ENCODE results near the gene ACVR1. TPM values are rescaled to one million over a fixed set of nuclear protein-coding genes. Genes with fewer than 3 reads are reported as not detected.

ACVR1 gene
- total RNA-seq, 2 donors from 2014 or later, result 25.0 to 35.0 TPM

- no peak for DNase-seq (ENCODE audit: low spot score)
- Histone ChIP-seq H3K4me3 (peak overlapping the region; percentile 83), H3K9me3 (no peaks in the 10 kb centered on the region)
Observed at GRCh38 chr2:157874997-157875640, 1.0 kb downstream of the ACVR1 start.

GRCh38 chr2:157874348-157874747 is 1.8 kb downstream of the ACVR1 start:
- H3K36me3 ChIP-seq, result no peaks in the 10 kb centered on the region
- TF ChIP-seq CTCF (IDR thresholded peaks at IDR 0.05), result no peak
- H3K4me3 ChIP-seq, result peak overlapping the region; percentile 83
- DNase-seq (ENCODE audit: low spot score) (no peak), ATAC-seq (ENCODE audit: insufficient number of reproducible peaks, low FRiP score, low read depth) (no peak)
- H3K9me3 ChIP-seq, result no peaks in the 10 kb centered on the region
- H3K4me1 ChIP-seq (ENCODE audit: control insufficient read depth in 1 of 2, low read depth in 2 of 2), result peaks cover 9 to 43% of the 10 kb centered on the region in 2 donors
- peak overlapping the region; percentile 80 to 84 for H3K27ac ChIP-seq
- H3K27me3 ChIP-seq (replicated peaks; ENCODE audit: insufficient read depth), result no peaks in the 10 kb centered on the region

More at GRCh38 chr2:157874997-157875640, 1.0 kb downstream of the ACVR1 start:
- no peak for TF ChIP-seq CTCF (IDR thresholded peaks at IDR 0.05)
- H3K4me1 ChIP-seq (ENCODE audit: control insufficient read depth in 1 of 2, low read depth in 2 of 2), result peaks cover 9 to 43% of the 10 kb centered on the region in 2 donors
- no peak for ATAC-seq (ENCODE audit: insufficient number of reproducible peaks, low FRiP score, low read depth)
- H3K36me3 ChIP-seq, result no peaks in the 10 kb centered on the region
- no peaks in the 10 kb centered on the region for H3K27me3 ChIP-seq (replicated peaks; ENCODE audit: insufficient read depth)
- H3K27ac ChIP-seq, result peak overlapping the region; percentile 80 to 84

DNA sequence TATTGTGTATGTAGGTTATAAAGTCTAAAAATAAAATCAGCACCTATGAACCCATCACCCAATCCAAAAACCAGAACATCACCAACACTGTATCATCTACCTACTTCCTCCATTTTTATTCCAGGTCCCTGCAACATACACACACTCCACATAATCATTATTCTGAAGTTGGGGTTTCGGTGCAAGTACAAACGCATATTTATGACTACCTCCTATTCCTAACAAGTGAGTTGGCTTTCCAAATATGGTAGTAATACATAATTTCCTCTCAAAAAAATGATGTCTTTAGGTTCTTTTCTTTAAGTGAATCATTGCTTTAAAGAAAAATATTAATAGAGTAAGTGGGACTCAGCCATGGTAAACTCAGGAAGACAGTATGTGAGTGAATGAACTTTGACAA is 3.3 kb downstream of the ACVR1 start:
- DNase-seq (ENCODE audit: low spot score) (no peak), ATAC-seq (ENCODE audit: insufficient number of reproducible peaks, low FRiP score, low read depth) (no peak)
- H3K36me3 ChIP-seq, result no peaks in the 10 kb centered on the region
- no peak for TF ChIP-seq CTCF (IDR thresholded peaks at IDR 0.05)
- H3K27me3 ChIP-seq (replicated peaks; ENCODE audit: insufficient read depth), result no peaks in the 10 kb centered on the region
- peaks cover 9 to 43% of the 10 kb centered on the region in 2 donors for H3K4me1 ChIP-seq (ENCODE audit: control insufficient read depth in 1 of 2, low read depth in 2 of 2)
- no peaks in the 10 kb centered on the region for H3K9me3 ChIP-seq
- no peak overlapping the region for H3K27ac ChIP-seq
- no peak overlapping the region for H3K4me3 ChIP-seq

GRCh38 chr2:157871415-157871814 is 4.7 kb downstream of the ACVR1 start:
- ATAC-seq (ENCODE audit: insufficient number of reproducible peaks, low FRiP score, low read depth) (no peak), DNase-seq (ENCODE audit: low spot score) (no peak)
- no peaks in the 10 kb centered on the region for H3K27me3 ChIP-seq (replicated peaks; ENCODE audit: insufficient read depth)
- H3K4me3 ChIP-seq, result no peak overlapping the region
- no peaks in the 10 kb centered on the region for H3K36me3 ChIP-seq
- H3K27ac ChIP-seq, result no peak overlapping the region
- TF ChIP-seq CTCF (IDR thresholded peaks at IDR 0.05), result no peak
- H3K9me3 ChIP-seq, result no peaks in the 10 kb centered on the region
- peaks cover 12 to 46% of the 10 kb centered on the region in 2 donors for H3K4me1 ChIP-seq (ENCODE audit: control insufficient read depth in 1 of 2, low read depth in 2 of 2)

- Histone ChIP-seq H3K9me3 (no peaks in the 10 kb centered on the region), H3K4me1 (ENCODE audit: control insufficient read depth in 1 of 2, low read depth in 2 of 2) (peaks cover 12 to 48% of the 10 kb centered on the region in 2 donors), H3K27ac (no peak overlapping the region), H3K36me3 (no peaks in the 10 kb centered on the region), H3K4me3 (no peak overlapping the region), H3K27me3 (replicated peaks; ENCODE audit: insufficient read depth) (no peaks in the 10 kb centered on the region)
- no peak for TF ChIP-seq CTCF (IDR thresholded peaks at IDR 0.05)
- ATAC-seq (ENCODE audit: insufficient number of reproducible peaks, low FRiP score, low read depth), result no peak
- no peak for DNase-seq (ENCODE audit: low spot score)
Observed at GRCh38 chr2:157868993-157869392, 7.1 kb downstream of the ACVR1 start.

Measured in thoracic aorta (tissue), 2 donors.